ENCODE results near the gene SNRPB. TPM values are rescaled to one million over a fixed set of nuclear protein-coding genes. Genes with fewer than 3 reads are reported as not detected.

SNRPB gene
- total RNA-seq, 1 experiment from 2014 or later = 532 TPM

GRCh38 chr20:2418388-2418787, 52.2 kb downstream of the SNRPB start:
- TF ChIP-seq CTCF (IDR thresholded peaks at IDR 0.05; ENCODE audit: insufficient read depth in 1 of 2, low read depth in 1 of 2, low read length in 1 of 2, severe bottlenecking in 1 of 2, unreplicated experiment in 1 of 2) = no peak
- no peaks in the 10 kb centered on the region for H3K36me3 ChIP-seq (ENCODE audit: control insufficient read depth, insufficient read depth, low read length)
- H3K27me3 ChIP-seq (replicated peaks; ENCODE audit: control insufficient read depth, insufficient read depth, low read length) = no peaks in the 10 kb centered on the region
- Mint-ChIP-seq H3K4me3 (ENCODE audit: unreplicated experiment) (no peak overlapping the region), H3K36me3 (ENCODE audit: insufficient read depth, unreplicated experiment) (no peaks in the 10 kb centered on the region), H3K27ac (ENCODE audit: unreplicated experiment) (no peak overlapping the region), H3K27me3 (ENCODE audit: insufficient read depth, unreplicated experiment) (peaks cover 25% of the 10 kb centered on the region), H3K9me3 (ENCODE audit: unreplicated experiment) (no peaks in the 10 kb centered on the region), H3K4me1 (ENCODE audit: low read depth, unreplicated experiment) (no peaks in the 10 kb centered on the region)
- no TSS peak for BruUV-seq (replicated peaks)
- intact Hi-C loops (cut with micrococcal nuclease; ENCODE audit: unreplicated experiment) = no loop called here
- no peaks in the 10 kb centered on the region for H3K4me1 ChIP-seq
- H3K9me3 ChIP-seq = no peaks in the 10 kb centered on the region
- no peak for DNase-seq
- ChIA-PET POLR2A (no interaction called here), CTCF (no interaction called here)
- no peak overlapping the region for H3K4me3 ChIP-seq (ENCODE audit: low read depth, low read length)

- H3K27me3 Mint-ChIP-seq (ENCODE audit: insufficient read depth, unreplicated experiment) = peaks cover 22% of the 10 kb centered on the region
- POLR2A ChIA-PET = no interaction called here
- intact Hi-C loops (cut with micrococcal nuclease; ENCODE audit: unreplicated experiment) = no loop called here
- H3K4me1 Mint-ChIP-seq (ENCODE audit: low read depth, unreplicated experiment) = no peaks in the 10 kb centered on the region
- Histone ChIP-seq H3K36me3 (ENCODE audit: control insufficient read depth, insufficient read depth, low read length) (no peaks in the 10 kb centered on the region), H3K27me3 (replicated peaks; ENCODE audit: control insufficient read depth, insufficient read depth, low read length) (no peaks in the 10 kb centered on the region), H3K4me1 (no peaks in the 10 kb centered on the region), H3K9me3 (no peaks in the 10 kb centered on the region), H3K4me3 (ENCODE audit: low read depth, low read length) (no peak overlapping the region)
- CTCF ChIA-PET = interaction anchor here (0.6 kb wide), 1 partner anchor 465 kb away, joined by 3 read pairs; no protein-coding TSS in a partner anchor
- no peak for DNase-seq
- H3K9me3 Mint-ChIP-seq (ENCODE audit: unreplicated experiment) = no peaks in the 10 kb centered on the region
- no peak overlapping the region for H3K27ac Mint-ChIP-seq (ENCODE audit: unreplicated experiment)
- no peak overlapping the region for H3K4me3 Mint-ChIP-seq (ENCODE audit: unreplicated experiment)
- BruUV-seq (replicated peaks) = no TSS peak
- H3K36me3 Mint-ChIP-seq (ENCODE audit: insufficient read depth, unreplicated experiment) = no peaks in the 10 kb centered on the region
- TF ChIP-seq CTCF (IDR thresholded peaks at IDR 0.05; ENCODE audit: insufficient read depth in 1 of 2, low read depth in 1 of 2, low read length in 1 of 2, severe bottlenecking in 1 of 2, unreplicated experiment in 1 of 2) = no peak
Measured at GRCh38 chr20:2417213-2417541, 53.4 kb downstream of the SNRPB start.

- Mint-ChIP-seq H3K36me3 (ENCODE audit: insufficient read depth, unreplicated experiment) (no peaks in the 10 kb centered on the region), H3K27me3 (ENCODE audit: insufficient read depth, unreplicated experiment) (peaks cover 21% of the 10 kb centered on the region), H3K9me3 (ENCODE audit: unreplicated experiment) (no peaks in the 10 kb centered on the region), H3K27ac (ENCODE audit: unreplicated experiment) (no peak overlapping the region), H3K4me3 (ENCODE audit: unreplicated experiment) (no peak overlapping the region), H3K4me1 (ENCODE audit: low read depth, unreplicated experiment) (no peaks in the 10 kb centered on the region)
- POLR2A ChIA-PET = no interaction called here
- CTCF ChIA-PET = interaction anchor here (0.6 kb wide), 1 partner anchor 464 kb away, joined by 3 read pairs; no protein-coding TSS in a partner anchor
- no peak for TF ChIP-seq CTCF (IDR thresholded peaks at IDR 0.05; ENCODE audit: insufficient read depth in 1 of 2, low read depth in 1 of 2, low read length in 1 of 2, severe bottlenecking in 1 of 2, unreplicated experiment in 1 of 2)
- no peaks in the 10 kb centered on the region for H3K9me3 ChIP-seq
- no peaks in the 10 kb centered on the region for H3K27me3 ChIP-seq (replicated peaks; ENCODE audit: control insufficient read depth, insufficient read depth, low read length)
- no peak overlapping the region for H3K4me3 ChIP-seq (ENCODE audit: low read depth, low read length)
- no TSS peak for BruUV-seq (replicated peaks)
- H3K36me3 ChIP-seq (ENCODE audit: control insufficient read depth, insufficient read depth, low read length) = no peaks in the 10 kb centered on the region
- no peaks in the 10 kb centered on the region for H3K4me1 ChIP-seq
- no peak for DNase-seq
- intact Hi-C loops (cut with micrococcal nuclease; ENCODE audit: unreplicated experiment) = no loop called here
Measured at GRCh38 chr20:2416541-2417212, 53.9 kb downstream of the SNRPB start.

Other genes with a start within 250 kb of the SNRPB start
- gene TGM3, start 174.8 kb downstream of the SNRPB start, total RNA-seq (2022) = 0.20 TPM in 1 of 2 replicates, not detected in the other
- not detected in 2 replicates for gene TGM6, start 89.9 kb downstream of the SNRPB start, total RNA-seq (2022)
- 8.0 and 11.0 TPM in 2 replicates for gene ZNF343, start 38.1 kb upstream of the SNRPB start, total RNA-seq (2022)
- not detected in 2 replicates for gene TMC2, start 65.8 kb upstream of the SNRPB start, total RNA-seq (2022)
- gene NOP56, start 181.8 kb upstream of the SNRPB start, total RNA-seq (2022) = 497 and 524 TPM in 2 replicates
- gene IDH3B, start 193.4 kb upstream of the SNRPB start, total RNA-seq (2022) = 123 and 137 TPM in 2 replicates
- gene EBF4, start 222.0 kb upstream of the SNRPB start, total RNA-seq (2022) = 5.7 and 7.5 TPM in 2 replicates

All from Caco-2 (cell line).